Amniotic stem cell (primary cell): ENCODE results near the gene ACTMAP.

Experiments
- DNase-seq: peaks from one replicate; lab custom pipeline; 2025; lab: John Stamatoyannopoulos, UW

The ACTMAP gene

GRCh38 chr19:40693896-40694295, 56.4 kb downstream of the ACTMAP start:
- no peak for DNase-seq

GRCh38 chr19:40693150-40693788, 57.0 kb downstream of the ACTMAP start:
- no peak for DNase-seq

- no peak for DNase-seq
Measured at GRCh38 chr19:40692212-40692551, 58.1 kb downstream of the ACTMAP start.

GRCh38 chr19:40691421-40692211, 58.7 kb downstream of the ACTMAP start:
- no peak for DNase-seq
